Putamen (tissue), 1 donor: ENCODE results near the gene CDH4.

Experiments used
- DNase-seq: peaks from one replicate; pipeline ENCODE4 v3.0.0-alpha.2; 2016; ENCODE audit warnings: low spot score

The CDH4 gene

DNA sequence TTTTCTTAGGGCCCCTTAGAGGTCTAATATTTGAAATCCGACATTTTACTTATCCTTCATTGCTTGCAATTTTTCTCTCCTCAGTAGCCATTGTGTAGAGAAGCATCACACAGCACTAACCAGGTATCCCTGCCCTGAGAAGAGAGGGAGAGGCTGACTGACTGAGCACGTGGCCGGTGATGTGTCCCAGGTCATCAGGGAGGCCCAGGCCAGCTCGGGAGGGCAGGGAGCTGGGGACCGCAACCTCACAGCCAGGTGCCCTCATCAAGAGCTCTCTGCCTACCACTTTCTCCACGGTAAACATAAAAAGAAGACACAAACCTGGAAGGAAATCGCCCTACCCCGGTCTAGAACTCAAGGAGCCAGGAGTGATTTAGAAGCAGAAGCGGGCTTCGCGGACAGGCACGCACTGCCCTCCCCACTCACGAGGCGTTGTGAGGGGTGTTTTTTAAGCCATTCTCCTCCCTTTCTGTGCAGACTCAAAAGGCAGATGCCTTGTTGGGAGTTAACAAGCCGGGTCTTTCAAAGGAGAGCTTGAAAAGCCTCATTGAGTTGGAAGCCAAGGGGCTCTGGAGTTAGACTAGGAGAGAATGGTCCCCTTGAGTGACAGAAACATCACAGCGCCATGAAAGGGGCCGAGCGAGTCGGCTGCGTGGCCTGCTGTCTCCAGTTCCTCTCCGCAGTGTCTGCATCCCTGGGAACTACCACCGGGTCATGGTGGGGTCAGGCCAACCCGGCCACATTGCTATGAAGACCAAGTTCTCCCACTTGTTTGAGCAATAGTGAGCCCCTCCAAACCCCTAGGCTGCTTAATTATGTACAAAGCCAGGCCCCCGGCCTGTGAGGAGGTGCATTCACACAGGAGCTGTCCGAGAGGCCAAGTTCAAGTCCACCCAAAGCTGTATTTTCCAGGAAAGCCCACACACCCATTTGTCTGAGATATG is 285.4 kb downstream of the CDH4 start:
- DNase-seq: no peak

DNA sequence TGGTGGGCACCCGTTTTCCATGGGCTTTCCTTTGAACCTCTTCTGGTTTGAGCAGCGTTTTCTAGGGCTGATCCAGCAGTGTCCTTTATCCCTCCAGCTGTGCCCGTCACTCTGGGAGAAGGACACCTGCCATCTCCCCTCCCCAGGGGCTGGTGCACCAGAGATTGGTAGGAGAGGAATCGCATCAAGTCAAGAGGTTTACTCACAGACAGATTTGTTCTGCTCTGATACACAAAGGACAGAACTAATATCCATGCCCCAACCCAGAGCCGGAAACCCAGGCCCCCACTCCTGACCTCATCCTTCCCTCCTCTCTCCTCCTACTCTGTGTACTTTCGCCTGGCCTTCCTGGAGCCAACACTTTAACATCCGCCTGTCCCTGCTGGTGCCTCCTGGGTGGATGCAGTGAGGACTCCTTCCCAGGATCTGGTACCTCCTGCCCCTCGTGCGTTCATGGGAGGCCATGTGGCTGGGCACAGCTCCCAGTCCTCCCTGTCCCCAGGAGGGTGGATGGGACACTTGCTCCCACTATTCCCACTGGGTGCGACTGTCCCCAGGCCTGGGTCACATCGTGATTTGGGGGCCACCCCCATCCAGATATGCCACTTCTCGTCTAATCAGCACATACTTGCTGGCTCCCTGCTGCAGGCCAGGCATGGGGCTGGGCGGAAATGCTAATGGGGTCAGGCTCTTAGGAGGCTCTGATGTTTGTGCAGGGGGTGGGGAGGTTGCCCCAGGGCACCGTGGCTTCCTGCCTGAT is 286.3 kb downstream of the CDH4 start:
- no peak for DNase-seq

DNA sequence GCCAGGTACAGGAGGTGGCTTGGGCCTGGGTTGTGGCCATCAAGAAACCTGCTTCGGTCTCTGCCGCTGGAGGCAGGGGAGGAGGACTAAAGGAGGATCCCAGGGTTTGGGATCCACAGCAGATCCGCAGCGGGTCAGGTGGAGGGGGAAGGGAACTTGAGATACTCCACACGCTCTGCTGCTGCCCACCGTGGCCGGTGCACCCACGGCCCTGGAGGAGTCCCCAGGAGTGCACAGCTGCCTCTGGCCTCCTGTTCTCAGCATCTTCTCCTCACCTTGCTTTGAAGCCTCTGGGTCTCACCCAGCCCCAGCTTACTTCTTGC is 286.8 kb downstream of the CDH4 start:
- DNase-seq: no peak

DNA sequence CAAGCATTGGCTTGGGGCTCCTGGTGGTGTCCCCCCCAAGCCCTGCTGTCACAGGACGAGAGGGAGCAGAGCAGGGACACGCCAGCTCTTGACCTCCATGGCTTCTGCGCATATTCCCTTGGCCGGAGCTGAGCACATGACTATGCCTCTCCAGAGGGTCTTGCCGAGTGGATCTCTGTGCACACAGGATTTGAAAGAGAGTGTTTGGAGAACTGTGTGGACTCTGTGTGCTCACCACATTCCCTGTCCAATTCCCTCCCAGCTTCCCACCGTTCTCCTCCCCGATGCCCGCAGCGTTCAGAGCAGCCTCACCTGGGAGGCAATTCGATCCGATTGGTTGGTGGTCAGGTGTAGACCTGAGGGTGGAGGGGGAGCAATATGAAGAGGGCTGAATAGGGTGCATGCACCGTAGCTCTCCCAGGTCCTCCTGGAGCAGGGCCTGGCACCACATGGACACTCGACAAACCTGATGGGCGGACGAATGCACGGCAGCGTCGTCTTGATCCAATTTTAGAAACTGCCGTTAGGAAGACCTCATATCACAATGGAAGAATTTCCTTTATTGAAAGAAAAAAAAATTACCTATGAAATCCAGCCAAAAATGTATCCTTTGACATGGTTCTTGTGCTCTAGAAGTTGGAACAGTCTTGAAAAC is 287.8 kb downstream of the CDH4 start:
- no peak for DNase-seq

DNA sequence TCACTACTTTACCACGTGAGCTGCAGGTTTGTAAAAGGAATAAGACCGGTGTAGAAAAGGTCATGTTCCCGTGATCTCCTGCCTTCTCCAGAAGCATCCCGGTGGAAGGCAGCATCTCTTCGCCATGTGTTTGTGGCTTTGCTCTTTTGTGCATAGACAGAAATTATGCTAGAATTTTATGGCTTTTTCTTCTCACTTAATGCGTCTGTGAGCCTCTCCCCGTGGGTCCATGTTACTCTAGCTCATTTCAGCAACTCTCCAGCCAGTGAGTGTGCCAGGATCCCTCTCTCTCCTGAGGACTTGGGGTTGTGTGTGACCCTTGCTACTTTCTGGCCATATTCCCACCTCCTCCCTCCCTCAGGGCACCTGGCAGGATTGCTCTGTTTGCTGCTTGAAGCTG is 289.5 kb downstream of the CDH4 start:
- DNase-seq: no peak

DNA sequence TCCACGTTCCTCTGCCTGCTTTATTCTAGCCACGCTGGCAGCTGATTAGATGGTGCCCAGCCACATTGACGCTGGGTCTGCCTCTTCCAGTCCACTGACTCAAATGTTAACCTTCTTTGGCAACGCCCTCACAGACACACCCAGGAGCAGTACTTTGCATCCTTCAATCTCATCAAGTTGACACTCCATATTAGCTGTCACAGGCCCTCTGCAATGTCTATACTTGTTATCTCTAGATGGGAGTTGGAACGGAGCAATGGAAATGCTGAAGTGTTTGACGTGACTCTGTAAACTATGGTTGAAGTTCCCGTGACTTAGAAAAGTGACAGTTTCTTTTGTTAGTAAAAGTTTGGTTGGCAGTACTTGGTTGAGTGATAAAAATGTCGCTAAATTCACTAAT is 291.0 kb downstream of the CDH4 start:
- no peak for DNase-seq

DNA sequence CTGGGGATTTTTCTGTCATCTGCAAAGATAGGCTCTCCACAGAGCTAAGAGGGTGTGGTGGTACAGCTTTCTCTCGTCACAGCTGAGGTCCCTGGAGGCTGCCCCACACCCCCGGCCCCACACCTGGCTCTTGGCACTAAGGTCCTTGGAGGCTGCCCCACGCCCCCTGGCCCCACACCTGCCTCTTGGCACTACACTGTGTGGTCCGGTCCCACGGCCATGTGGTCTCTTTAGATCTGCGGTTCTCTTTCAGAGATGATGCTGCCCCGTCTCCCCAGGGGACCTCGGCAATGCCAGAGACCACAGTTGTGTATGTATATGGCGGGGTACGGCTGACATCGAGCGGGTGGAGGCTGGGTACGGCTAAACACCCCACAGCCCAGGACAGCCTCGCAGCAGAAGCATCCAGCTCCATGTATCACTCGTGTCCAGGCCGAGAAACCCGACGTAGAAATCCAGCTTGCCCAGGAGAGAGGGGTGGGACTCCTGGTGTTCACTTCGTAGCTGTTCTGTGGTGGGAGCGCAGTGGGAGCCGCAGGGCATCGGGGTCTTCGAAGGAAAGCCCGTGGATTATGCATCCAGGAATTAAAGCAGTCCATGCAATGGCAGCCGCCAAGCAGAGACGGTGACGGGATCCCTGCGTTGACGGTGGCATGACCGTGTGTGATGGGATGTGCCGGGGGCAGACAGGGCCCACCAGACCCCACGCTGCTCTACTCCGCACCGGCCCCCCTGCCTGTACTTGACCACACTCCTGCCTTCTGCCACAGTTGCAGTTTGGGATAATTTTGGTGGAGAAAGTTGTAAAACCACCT is 292.1 kb downstream of the CDH4 start:
- DNase-seq: no peak

DNA sequence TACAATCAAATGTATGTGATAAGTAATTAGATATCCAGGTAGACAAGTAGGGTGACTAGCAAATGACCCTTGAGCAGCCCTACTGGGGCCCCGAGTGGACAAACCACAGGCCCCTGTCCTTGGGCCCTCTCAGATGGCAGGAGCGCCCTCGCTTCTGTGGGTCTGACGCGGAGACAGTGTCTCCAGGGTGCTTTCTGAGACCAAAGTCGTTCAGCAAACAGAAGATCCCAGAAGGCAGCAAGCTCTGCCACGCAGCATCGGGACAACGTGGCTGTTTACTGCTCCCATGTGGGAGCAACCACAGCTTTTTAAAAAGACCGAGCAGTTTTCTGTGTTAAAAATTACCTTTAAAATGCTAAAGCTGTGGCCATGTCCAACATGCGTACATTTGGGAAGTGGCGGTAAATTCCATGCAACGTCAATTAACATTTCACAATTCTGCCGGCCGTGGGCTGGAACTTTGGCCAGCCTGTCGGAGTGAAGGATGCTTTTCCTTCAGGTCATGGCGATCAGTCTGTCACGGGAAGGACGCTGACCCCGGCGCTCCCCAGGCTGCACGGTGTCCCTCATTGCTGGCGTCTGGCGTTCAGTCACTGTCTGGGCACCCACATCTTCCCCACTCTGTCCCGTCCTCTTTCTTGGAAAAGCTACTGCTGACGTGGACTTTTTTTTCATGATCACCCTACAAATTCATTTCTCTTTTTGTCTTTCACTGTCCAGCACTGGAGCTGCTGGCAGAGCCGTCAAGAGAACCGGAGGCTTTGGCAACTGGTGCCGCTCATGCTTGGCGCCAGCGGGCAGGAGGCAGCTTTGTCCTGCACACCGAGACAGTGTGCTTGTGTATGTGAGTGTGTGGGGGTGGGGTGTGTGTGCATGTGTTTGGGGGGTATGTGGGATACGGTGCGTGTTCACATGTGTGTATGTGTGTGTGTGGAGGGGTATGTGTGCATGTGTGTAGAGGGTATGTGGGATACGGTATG is 293.1 kb downstream of the CDH4 start:
- DNase-seq: no peak

DNA sequence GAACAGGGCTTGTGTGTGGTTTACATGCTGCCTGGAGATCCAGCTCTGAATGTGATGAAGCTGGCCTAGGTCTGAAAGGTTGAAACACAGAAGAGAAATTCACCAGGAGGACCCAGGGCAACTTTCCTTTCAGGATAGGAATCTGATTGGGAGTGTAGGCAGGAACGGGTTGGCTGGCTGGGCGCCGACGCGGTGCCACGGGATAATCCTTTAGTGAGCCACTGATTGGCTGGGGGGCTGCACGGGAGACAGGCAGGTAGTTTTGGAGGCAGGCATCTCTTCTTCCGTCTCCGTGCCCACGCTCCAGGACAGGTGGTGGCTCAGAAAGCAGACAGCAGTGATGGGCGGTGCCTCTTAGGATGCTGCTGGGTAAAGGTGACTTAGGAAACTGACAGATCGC is 294.6 kb downstream of the CDH4 start:
- DNase-seq: no peak

DNA sequence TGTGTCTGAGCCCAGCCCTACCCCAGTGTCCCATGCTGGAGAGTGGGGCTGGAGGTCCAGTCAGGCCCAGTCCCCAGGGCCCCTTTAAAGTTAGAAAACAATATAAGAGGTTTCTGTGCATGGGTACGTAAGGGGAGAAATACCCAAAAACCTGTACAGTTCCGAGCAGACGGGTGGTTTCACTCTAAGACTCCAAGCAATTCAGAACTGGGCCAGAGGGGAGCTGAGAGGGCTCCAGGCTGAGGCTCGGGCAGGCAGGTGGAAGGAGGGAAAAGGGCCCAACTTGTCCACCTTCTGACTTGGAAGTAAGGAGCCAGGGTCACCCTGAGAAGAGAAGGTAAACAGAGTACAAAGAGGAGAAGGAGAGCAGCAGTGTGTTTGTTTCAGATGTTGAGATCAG is 296.0 kb downstream of the CDH4 start:
- DNase-seq: no peak

DNA sequence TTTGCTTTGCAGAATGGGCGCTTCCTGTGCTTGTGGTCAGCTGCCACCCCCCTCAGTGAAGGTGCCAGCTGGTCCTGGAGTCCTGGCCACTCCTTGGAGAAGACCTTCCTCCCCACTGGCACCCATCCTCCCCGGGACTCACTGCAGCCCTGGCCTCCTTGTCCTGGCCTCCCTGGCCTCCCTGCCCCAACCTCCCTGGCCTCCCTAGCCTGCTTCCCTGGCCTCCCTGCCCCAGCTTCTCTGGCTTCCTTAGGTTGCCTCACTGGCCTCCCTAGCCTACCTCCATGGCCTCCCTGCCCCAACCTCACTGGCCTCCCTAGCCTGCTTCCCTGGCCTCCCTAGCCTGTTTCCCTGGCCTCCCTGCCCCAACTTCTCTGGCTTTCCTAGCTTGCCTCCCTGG is 297.8 kb downstream of the CDH4 start:
- no peak for DNase-seq

DNA sequence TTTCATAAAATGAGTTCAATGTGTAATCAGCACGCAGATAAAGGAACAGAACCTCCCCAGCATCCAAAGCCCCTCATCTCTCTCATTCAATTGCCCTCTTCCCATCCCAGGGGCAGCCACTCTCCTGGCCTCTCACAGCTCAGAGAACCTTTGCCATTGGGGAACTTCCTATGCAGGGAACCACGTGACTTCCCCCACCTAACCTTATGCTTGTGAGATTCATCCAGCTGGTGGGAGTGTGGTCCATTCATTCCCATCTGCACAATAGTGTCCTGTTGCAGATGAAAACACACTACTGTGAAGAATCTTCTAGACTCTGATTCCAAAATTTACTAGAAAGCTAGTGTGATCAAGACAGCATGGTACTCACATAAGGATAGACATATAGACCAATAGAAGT is 299.3 kb downstream of the CDH4 start:
- no peak for DNase-seq

DNA sequence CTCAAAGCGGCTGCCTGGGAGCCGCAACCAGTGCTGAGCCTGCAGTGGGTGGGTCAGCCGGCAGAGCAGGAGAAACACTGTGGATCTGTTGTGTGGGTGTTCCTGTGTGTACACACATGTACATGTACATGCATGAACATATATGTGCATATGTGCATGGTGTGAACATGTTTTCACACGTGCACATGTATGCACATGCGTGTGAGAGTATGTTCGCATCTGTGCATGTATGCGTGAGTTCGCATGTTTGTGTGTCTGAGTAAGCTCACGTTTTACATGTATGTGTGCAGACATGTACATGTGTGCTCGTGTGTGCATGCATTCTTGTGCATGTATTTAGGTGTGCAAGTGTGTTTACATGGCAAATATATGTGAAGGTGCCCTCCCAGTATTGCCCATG is 302.6 kb downstream of the CDH4 start:
- DNase-seq: no peak

DNA sequence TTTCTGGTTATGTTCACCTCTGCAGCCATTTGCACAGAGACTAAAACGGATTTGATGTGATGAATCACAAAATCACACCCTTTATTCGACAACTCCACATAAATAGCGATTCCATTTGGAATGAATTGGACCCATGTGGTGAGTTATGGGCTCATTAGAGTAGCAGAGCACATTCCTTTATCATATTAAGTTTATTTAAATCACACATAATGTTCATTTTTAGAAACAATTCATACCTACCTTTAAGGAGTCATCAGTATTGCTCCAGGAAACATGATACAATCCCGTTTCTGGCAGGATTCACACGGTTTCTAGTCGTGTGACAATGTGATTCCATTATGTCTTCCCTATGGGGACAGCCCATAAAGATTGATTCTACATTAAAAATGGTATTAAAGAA is 303.5 kb downstream of the CDH4 start:
- DNase-seq: no peak

DNA sequence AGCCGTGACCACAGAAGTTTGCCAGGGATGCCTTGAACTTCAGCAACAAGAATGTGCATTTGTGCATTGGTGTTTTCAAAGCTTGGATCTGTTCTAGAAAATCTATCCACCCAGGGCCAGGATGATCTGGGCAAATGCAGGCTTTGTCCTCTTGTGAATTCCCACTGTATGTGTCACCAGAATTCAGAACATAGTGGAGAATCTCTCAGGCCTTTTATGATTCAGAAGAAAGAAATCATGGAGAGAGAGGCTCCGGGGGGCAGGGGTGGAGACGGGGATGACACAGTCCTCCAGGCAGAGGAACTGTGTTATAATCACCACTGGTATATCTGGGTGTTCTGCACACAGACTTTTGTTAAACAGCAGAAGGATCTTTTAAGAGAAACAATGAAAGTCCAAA is 304.1 kb downstream of the CDH4 start:
- DNase-seq: no peak

DNA sequence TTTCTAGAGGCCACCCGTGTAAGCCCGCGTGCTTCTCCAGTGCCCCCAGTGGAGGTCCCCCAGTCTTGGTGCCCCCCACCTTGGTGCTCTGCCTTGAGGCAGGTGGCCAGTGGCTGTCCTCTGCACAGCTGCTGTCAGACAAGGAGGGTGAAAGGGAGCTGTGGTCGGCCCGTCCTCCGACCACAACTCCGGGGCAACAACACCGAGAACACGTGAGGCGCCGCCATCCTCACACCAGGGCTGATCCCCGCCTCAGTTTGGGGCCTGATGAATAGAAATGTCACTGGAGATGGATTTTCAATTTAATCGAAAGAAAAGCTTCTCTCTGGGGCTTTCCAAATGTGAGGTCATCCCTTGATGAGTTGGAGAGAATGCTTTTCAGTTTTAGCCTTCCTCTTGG is 304.6 kb downstream of the CDH4 start:
- no peak for DNase-seq

DNA sequence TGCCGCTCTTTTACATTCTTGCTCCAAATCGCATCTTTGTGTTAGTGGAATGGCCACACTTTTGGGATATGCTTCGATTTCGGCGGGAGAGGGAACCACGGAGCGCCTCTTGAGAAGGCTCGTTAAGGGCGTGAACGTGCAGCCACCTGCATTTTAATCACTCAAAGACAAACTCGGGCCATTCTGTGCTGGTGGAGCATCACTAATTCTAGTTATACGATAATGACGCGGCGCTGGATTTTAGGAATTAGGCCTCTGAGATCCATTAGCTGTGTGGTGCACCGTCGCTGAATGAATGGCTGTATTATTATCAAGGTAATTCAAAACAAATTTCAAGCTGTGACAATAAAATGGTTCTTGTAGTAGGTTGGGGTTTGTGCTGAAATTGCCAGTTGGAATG is 305.6 kb downstream of the CDH4 start:
- DNase-seq: no peak

DNA sequence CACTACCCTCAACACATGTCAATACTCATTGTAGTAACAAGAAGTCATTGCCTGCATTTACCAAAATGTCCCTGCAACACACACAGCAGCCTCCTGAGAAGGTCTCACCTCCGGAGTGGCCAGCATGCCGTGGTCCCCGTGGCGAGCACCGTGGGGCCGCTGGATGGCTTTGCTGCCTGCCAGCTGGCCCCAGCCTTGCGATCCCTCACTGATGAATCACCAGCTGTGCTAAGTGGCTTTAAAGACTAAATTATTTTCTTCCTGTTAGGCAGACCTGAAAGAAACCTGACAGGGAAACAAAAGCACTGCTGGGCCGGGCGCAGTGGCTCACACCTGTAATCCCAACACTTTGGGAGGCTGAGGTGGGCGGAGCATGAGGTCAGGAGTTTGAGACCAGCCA is 306.7 kb downstream of the CDH4 start:
- no peak for DNase-seq

DNA sequence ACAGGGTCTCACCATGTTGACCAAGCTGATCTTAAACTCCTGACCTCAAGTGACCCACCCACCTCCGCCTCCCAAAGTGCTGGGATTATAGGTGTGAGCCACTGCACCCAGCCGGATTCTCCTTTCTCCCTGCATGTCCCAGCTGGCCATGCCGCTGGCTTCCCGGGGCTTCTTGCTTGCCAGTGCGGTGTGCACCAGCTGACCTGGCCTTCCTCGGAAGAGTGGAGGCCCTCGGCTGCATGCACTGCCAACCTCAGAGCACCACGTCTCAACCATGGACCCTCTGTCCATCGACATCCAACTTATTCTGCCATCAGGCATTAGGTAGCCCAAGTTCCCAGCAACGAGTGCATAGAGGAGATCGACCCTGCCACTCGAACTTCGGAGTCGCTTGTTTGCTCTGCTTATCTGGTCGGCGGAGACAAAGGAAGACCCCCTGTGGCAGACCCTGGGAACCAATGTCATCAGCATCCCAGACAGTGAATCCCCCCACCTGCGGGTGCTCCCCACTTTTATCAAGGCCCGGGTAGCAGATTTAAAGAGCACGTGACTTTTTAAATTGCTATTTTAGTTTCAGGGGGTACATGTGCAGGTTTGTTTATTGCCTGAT is 307.8 kb downstream of the CDH4 start:
- no peak for DNase-seq

DNA sequence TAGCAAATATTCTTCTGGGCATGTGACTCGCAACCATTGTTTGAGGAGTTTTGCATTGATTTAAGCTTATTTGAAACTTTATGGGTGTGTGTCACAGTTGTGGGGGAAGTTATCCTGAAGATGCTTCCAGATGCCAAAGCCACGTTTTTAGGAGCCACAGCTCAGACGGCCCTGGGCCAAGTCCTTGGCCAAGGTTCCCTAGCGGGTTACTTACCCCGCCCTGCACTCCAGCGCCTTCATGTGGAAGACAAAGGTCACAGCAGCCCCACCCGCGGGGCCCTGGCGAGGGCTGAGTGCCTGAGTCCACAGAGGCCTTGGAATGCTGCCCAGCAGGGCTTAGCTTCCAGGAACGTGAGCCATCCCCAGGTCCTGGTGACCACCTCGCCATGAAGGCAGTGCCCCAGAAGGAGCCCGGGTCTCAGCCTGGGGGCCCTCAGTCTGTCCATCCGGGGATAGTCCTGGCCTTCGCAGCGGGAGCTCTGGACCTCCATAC is 308.3 kb downstream of the CDH4 start:
- DNase-seq: no peak
